HCT116 (cell line): ENCODE measurements around the gene NR6A1. TPM values are rescaled to one million over a fixed set of nuclear protein-coding genes. Genes with fewer than 3 reads are reported as not detected.

Experiments
- ATAC-seq: fragments of 200-7000 bp; cut with Tn5 transposase; 2 replicates; pipeline ENCODE4 v1.9.1; 2020; ENCODE audit warnings: mild to moderate bottlenecking, moderate library complexity
- BruUV-seq: library from RNA; stranded (reverse); fragments of 400-500 nt; replicated peaks from 2 replicates; lab custom pipeline; 2021; lab: Mats Ljungman, UMichigan
- CTCF ChIA-PET: fragments of 300-600 bp; sonication (Branson Sonifier 250); formaldehyde crosslinking; loops from one replicate; lab custom pipeline; 2021; ENCODE audit warnings: antibody characterized with exemption; lab: Charles Lee
- POLR2A ChIA-PET: fragments of 300-600, 350-600 bp; sonication (Branson Sonifier 250); formaldehyde crosslinking; loops from one replicate; lab custom pipeline; 2021; ENCODE audit warnings: antibody characterized with exemption; lab: Charles Lee
- RAD21 ChIA-PET, 2 experiments: fragments of 300-600 bp; sonication (Branson Sonifier 250); formaldehyde crosslinking; loops; one replicate each; lab custom pipeline; 2023; ENCODE audit warnings: low total read pairs in 2 of 2; ENCODE audit not compliant: uncharacterized antibody in 2 of 2, unreplicated experiment in 2 of 2, low non-redundant PET in 1 of 2; lab: Charles Lee
- DNase-seq: peaks from one replicate; pipeline ENCODE4 v3.0.0-alpha.2; 2010; ENCODE audit warnings: low read depth, low spot score
- H2AFZ ChIP-seq: fragments of 200-600 bp; shearing (Covaris generic), sonication (generic); 2 replicates; pipeline ENCODE4 v1.6.1; 2017; ENCODE audit warnings: low read depth, mixed run types, mixed read lengths, antibody characterized with exemption, low read length; ENCODE audit not compliant: poor library complexity, severe bottlenecking
- H3K27ac ChIP-seq: 2 replicates; pipeline ENCODE4 v1.5.1; 2012; ENCODE audit warnings: low read depth, low read length
- H3K27me3 ChIP-seq: fragments of 200-600 bp; sonication (generic); 2 replicates; pipeline ENCODE4 v1.6.1; 2016; ENCODE audit warnings: mixed run types, low read length, mixed read lengths; ENCODE audit not compliant: insufficient read depth
- H3K36me3 ChIP-seq, 2 experiments: fragments of 200-500 bp in 1 of 2; fragments of 200-600 bp in 1 of 2; sonication (Bioruptor generic) in 1 of 2; sonication (generic) in 1 of 2; 2 replicates each; pipeline versions ENCODE4 v1.5.1 to v1.6.1; 2014 to 2016; ENCODE audit warnings: low read length in 2 of 2, inconsistent platforms in 1 of 2, mixed read lengths in 1 of 2, mixed run types in 1 of 2; ENCODE audit not compliant: insufficient read depth in 2 of 2, control insufficient read depth in 1 of 2
- H3K4me1 ChIP-seq, 2 experiments: fragments of 200-600 bp in 1 of 2; sonication (generic) in 1 of 2; 2 replicates each; pipeline versions ENCODE4 v1.5.1 to v1.6.1; 2012 to 2017; ENCODE audit warnings: low read length in 2 of 2, inconsistent platforms in 1 of 2, mild to moderate bottlenecking in 1 of 2, mixed read lengths in 1 of 2, mixed run types in 1 of 2, moderate library complexity in 1 of 2; ENCODE audit not compliant: insufficient read depth in 2 of 2, control insufficient read depth in 1 of 2
- H3K4me2 ChIP-seq: fragments of 200-600 bp; sonication (generic); 2 replicates; pipeline ENCODE4 v1.6.1; 2017; ENCODE audit warnings: mixed run types, low read length, mixed read lengths
- H3K4me3 ChIP-seq, 2 experiments: fragments of 200-600 bp in 1 of 2; sonication (generic) in 1 of 2; replicated peaks in 1 of 2; 2 replicates each; pipeline ENCODE4 v1.5.1; 2011 to 2016; ENCODE audit warnings: low read length in 2 of 2, control low read depth in 1 of 2, low read depth in 1 of 2, mild to moderate bottlenecking in 1 of 2, mixed read lengths in 1 of 2, mixed run types in 1 of 2
- H3K79me2 ChIP-seq: fragments of 200-600 bp; sonication (generic); 2 replicates; pipeline ENCODE4 v1.6.1; 2017; ENCODE audit warnings: mild to moderate bottlenecking, mixed run types, low read length, moderate library complexity, mixed read lengths; ENCODE audit not compliant: insufficient read depth
- H3K9ac ChIP-seq: fragments of 200-600 bp; sonication (generic); 2 replicates; pipeline ENCODE4 v1.6.1; 2016; ENCODE audit warnings: low read length, mixed read lengths
- H3K9me2 ChIP-seq: fragments of 200-600 bp; sonication (generic), shearing (Covaris generic); 2 replicates; pipeline ENCODE4 v1.6.1; 2017; ENCODE audit warnings: mixed run types, mild to moderate bottlenecking, moderate library complexity; ENCODE audit not compliant: insufficient read depth
- H3K9me3 ChIP-seq, 2 experiments: fragments of 200-500 bp in 1 of 2; fragments of 200-600 bp in 1 of 2; sonication (Bioruptor generic) in 1 of 2; sonication (generic) in 1 of 2; 2 replicates each; pipeline ENCODE4 v1.6.1; 2014 to 2017; ENCODE audit warnings: low read length in 2 of 2, mixed read lengths in 2 of 2, inconsistent platforms in 1 of 2, low read depth in 1 of 2, mild to moderate bottlenecking in 1 of 2, mixed run types in 1 of 2, moderate library complexity in 1 of 2; ENCODE audit not compliant: control insufficient read depth in 1 of 2, insufficient read depth in 1 of 2
- H4K20me1 ChIP-seq: fragments of 200-600 bp; sonication (generic), shearing (Covaris generic); 2 replicates; pipeline ENCODE4 v1.6.1; 2017; ENCODE audit warnings: mixed run types, mild to moderate bottlenecking, moderate library complexity; ENCODE audit not compliant: insufficient read depth
- CBX3 ChIP-seq: IDR thresholded peaks from 2 replicates; pipeline ENCODE4 v1.6.1; 2012; ENCODE audit warnings: low read depth
- EGR1 ChIP-seq: IDR thresholded peaks from 2 replicates; pipeline ENCODE4 v1.6.1; 2012; ENCODE audit warnings: low read depth
- EZH2 ChIP-seq: fragments of 200-600 bp; sonication (generic); IDR thresholded peaks from 2 replicates; pipeline ENCODE4 v1.6.1; 2017; ENCODE audit warnings: antibody characterized with exemption, mixed run types
- EZH2phosphoT487 ChIP-seq: fragments of 200-600 bp; IDR thresholded peaks from 2 replicates; pipeline ENCODE4 v1.6.1; 2018; ENCODE audit warnings: antibody characterized with exemption, borderline replicate concordance
- FOSL1 ChIP-seq: IDR thresholded peaks from 2 replicates; pipeline ENCODE4 v1.6.1; 2012; ENCODE audit warnings: low read depth
- MAX ChIP-seq: IDR thresholded peaks from 2 replicates; pipeline ENCODE4 v1.6.1; 2012
- SIN3A ChIP-seq: IDR thresholded peaks from 2 replicates; pipeline ENCODE4 v1.6.1; 2012; ENCODE audit warnings: low read depth
- SRF ChIP-seq: IDR thresholded peaks from 2 replicates; pipeline ENCODE4 v1.6.1; 2012; ENCODE audit warnings: low read depth
- TCF7L2 ChIP-seq: IDR thresholded peaks from 2 replicates; pipeline ENCODE4 v1.7.0; 2011; ENCODE audit warnings: borderline replicate concordance, inconsistent platforms; ENCODE audit not compliant: insufficient read depth, insufficient read length; ENCODE audit errors: extremely low read depth
- YY1 ChIP-seq: IDR thresholded peaks from 2 replicates; pipeline ENCODE4 v1.6.1; 2011; ENCODE audit warnings: low read length, low read depth, moderate library complexity, mild to moderate bottlenecking; ENCODE audit not compliant: insufficient replicate concordance; ENCODE audit errors: extremely low read depth
- ZFX ChIP-seq: fragments of 450-650 bp; IDR thresholded peaks from 2 replicates; pipeline ENCODE4 v1.6.1; 2017
- ZNF274 ChIP-seq: fragments of 200-500 bp; sonication (Bioruptor generic); IDR thresholded peaks from 2 replicates; pipeline ENCODE4 v1.6.1; 2014; ENCODE audit warnings: mild to moderate bottlenecking, low read depth, low read length, inconsistent platforms
- intact Hi-C: fragments of 100-400 bp; cut with micrococcal nuclease; formaldehyde crosslinking; loops from 2 replicates; pipeline ENCODE4 v1.10.0; 2022
- total RNA-seq: library from RNA; stranded (reverse); gene quantifications from one replicate; pipeline ENCODE4 v1.2.1, GENCODE V29; 2021; ENCODE audit not compliant: unreplicated experiment
- TF ChIP-seq, protein P1 (sequence below), 3 experiments: fragments of 200-600 bp in 1 of 3; sonication (generic) in 1 of 3; IDR thresholded peaks in 2 of 3; conservative IDR thresholded peaks in 1 of 3; 2 replicates each; pipeline ENCODE4 v1.5.1; 2012 to 2017; ENCODE audit warnings: low read depth in 2 of 3, low read length in 2 of 3, antibody characterized with exemption in 1 of 3, borderline replicate concordance in 1 of 3, control low read depth in 1 of 3, mild to moderate bottlenecking in 1 of 3, mixed read lengths in 1 of 3, mixed run types in 1 of 3, moderate library complexity in 1 of 3; ENCODE audit not compliant: insufficient read depth in 1 of 3

NR6A1 gene
- total RNA-seq, 1 experiment from 2014 or later = 9.9 TPM

DNA sequence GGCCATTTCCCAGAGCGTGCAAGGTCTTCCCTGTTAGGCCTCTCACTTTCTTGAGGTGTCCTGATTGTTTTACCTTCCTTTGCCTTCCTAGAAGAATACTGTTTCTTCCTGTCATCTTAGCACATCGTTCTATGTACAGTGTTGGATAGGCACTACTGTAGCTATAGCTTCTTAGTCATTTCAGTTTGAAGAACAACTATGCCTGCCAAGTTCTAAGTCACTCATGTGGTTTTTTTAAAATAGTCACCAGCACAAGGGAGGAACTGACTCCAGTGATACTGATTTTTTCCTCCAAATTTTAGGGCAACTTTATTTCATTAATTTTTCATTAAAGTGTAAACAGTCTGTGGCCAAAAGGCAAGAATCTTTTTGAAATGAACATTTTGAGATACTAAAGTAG, 141.5 kb downstream of the NR6A1 start (continued):
- TF ChIP-seq MAX (no peak), CBX3 (no peak), ZNF274 (no peak), ZFX (no peak), SIN3A (no peak), EZH2phosphoT487 (no peak)
- TF ChIP-seq, all 23 proteins: peak for 0

DNA sequence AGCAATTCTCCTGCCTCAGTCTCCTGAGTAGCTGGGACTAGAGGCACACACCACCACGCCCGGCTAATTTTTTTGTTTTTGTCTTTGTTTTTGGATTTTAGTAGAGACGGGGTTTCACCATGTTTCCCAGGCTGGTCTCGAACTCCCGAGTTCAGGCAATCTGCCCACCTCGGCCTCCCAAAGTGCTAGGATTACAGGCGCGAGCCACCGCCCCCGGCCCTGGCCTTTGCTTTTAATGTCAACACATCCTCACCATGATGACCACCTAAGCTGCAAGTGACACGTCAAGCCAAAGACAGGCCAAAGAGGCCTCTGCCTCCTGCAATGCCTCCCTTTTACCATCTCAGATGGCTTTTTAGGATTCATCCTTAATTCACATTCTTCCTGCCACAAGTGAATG, 142.4 kb downstream of the NR6A1 start:
- no peak overlapping the region for H3K4me2 ChIP-seq
- no peak for TF ChIP-seq YY1
- TF ChIP-seq TCF7L2 = no peak
- TF ChIP-seq ZNF274 = no peak
- no peak for TF ChIP-seq EZH2
- no peak for TF ChIP-seq SRF
- TF ChIP-seq, protein P1, sequence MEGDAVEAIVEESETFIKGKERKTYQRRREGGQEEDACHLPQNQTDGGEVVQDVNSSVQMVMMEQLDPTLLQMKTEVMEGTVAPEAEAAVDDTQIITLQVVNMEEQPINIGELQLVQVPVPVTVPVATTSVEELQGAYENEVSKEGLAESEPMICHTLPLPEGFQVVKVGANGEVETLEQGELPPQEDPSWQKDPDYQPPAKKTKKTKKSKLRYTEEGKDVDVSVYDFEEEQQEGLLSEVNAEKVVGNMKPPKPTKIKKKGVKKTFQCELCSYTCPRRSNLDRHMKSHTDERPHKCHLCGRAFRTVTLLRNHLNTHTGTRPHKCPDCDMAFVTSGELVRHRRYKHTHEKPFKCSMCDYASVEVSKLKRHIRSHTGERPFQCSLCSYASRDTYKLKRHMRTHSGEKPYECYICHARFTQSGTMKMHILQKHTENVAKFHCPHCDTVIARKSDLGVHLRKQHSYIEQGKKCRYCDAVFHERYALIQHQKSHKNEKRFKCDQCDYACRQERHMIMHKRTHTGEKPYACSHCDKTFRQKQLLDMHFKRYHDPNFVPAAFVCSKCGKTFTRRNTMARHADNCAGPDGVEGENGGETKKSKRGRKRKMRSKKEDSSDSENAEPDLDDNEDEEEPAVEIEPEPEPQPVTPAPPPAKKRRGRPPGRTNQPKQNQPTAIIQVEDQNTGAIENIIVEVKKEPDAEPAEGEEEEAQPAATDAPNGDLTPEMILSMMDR (IDR thresholded peaks at IDR 0.05 in 2 of 3, conservative IDR thresholded peaks at IDR 0.05 in 1 of 3; ENCODE audit: borderline replicate concordance in 1 of 3, insufficient read depth in 1 of 3, low read depth in 2 of 3, low read length in 2 of 3) = no peak
- no peak for TF ChIP-seq FOSL1
- no peak for TF ChIP-seq EGR1
- BruUV-seq = no TSS peak
- intact Hi-C loops = no loop called here
- H4K20me1 ChIP-seq = no peaks in the 10 kb centered on the region
- no peaks in the 10 kb centered on the region for H3K9me2 ChIP-seq
- POLR2A ChIA-PET = no interaction called here
- no peak overlapping the region for H3K4me3 ChIP-seq
- CTCF ChIA-PET = interaction anchor here (5.2 kb wide), 1 partner anchor 11 kb away, joined by 25 read pairs; no protein-coding TSS in a partner anchor
- H3K27me3 ChIP-seq = no peaks in the 10 kb centered on the region
- no peaks in the 10 kb centered on the region for H3K36me3 ChIP-seq
- peaks cover 31 to 55% of the 10 kb centered on the region in 2 experiments for H3K4me1 ChIP-seq
- no peak overlapping the region for H2AFZ ChIP-seq
- no peak overlapping the region for H3K9ac ChIP-seq
- RAD21 ChIA-PET = no interaction called here
- DNase-seq (no peak), ATAC-seq (no peak)
- H3K9me3 ChIP-seq = no peaks in the 10 kb centered on the region
- no peak overlapping the region for H3K27ac ChIP-seq
- no peaks in the 10 kb centered on the region for H3K79me2 ChIP-seq
